PFSK-1 (cell line): ENCODE data around the gene FOXP2.

Experiments used
- FOXP2 ChIP-seq: optimal IDR thresholded peaks from 2 replicates; pipeline ENCODE3; 2011; ENCODE audit warnings: borderline replicate concordance, control low read depth, inconsistent platforms; ENCODE audit not compliant: insufficient read depth; ENCODE audit errors: extremely low read length, extremely low read depth
- POLR2AphosphoS5 ChIP-seq: IDR thresholded peaks from 2 replicates; pipeline ENCODE4 v1.6.1; 2012; ENCODE audit warnings: low read depth, mild to moderate bottlenecking, control low read depth, low read length, moderate library complexity
- SIN3A ChIP-seq: IDR thresholded peaks from 2 replicates; pipeline ENCODE4 v1.6.1; 2012; ENCODE audit warnings: mild to moderate bottlenecking, low read length, moderate library complexity, borderline replicate concordance; ENCODE audit not compliant: insufficient read depth
- TAF1 ChIP-seq: IDR thresholded peaks from 2 replicates; pipeline ENCODE4 v1.6.1; 2012; ENCODE audit warnings: low read length, control low read depth, borderline replicate concordance; ENCODE audit not compliant: insufficient read depth
- TF ChIP-seq, protein P1 (sequence below), 2 experiments: IDR thresholded peaks; 2 replicates each; pipeline versions ENCODE4 v1.6.1 to v1.8.0; 2011 to 2012; ENCODE audit warnings: low read depth in 2 of 2, low read length in 2 of 2, control low read depth in 1 of 2, inconsistent platforms in 1 of 2, mild to moderate bottlenecking in 1 of 2, moderate library complexity in 1 of 2; ENCODE audit not compliant: insufficient read depth in 1 of 2

The FOXP2 gene

DNA sequence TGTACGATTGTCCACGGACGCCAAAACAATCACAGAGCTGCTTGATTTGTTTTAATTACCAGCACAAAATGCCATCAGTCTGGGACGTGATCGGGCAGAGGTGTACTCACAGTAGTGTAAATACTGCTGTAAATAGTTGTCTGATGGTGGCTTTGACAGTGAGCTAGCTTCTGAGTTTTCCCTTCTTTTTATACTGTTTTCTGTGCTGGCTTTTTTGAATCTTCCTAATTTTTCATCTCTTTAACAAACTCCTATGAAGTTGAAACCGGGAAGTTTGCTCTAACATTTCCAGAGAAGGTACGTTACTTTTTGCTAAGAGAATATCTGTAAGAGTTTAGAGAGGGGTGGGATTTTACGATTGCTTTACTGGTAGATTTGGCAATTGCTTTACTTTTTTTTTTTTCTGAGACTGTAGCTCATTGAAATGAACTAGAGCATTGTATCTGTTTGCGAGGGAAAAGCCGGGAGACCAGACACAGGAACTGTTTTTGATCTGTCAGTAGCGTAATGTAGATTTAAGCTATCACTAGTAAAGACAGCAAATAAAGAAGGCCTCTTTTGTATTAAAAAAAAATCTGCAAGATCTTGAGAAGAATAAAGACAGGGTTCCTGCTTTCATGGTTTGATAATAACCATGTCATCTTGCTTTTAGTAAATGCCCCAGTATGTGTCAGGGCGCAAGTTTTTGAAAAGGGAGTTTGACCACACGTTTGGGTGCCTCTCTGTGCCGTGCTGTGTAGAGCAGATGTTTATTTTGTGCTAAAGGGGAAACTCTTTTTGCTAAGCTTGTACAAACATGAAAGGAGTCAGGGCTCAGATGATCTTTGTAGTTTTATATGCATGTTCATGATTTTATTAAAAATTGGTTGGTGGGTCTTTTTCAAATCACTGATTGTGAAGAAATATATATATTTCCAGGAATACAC is 712 bp downstream of the FOXP2 start:
- TF ChIP-seq SIN3A (0 out of 2 replicates have a peak, but pooled peaks have one; percentile 26), FOXP2 (no peak)

- peak; percentile 52; the same call in 1 of the 2 replicates for TF ChIP-seq SIN3A
- TF ChIP-seq FOXP2: no peak
Measured at GRCh38 chr7:114416129-114416990, 1.7 kb downstream of the FOXP2 start.

DNA sequence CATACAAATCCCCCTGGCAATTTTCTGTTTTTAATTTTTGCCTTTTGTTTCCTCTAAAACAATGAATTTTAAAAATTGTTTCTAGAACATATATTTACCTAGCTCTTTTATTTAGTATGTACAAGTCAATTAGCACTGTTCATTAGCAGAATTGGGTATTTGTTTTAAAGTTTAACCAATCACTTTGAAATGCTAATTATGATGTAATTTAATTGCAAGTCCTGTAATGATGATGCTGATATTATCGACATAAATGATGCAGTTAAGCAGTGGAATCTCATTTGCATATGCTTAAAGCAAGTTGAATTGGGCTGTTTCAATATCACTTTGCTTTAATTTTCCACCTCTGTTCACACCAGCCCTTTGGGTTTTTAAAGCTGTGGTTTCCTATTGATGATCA is 2.7 kb downstream of the FOXP2 start:
- TF ChIP-seq TAF1 (no peak), POLR2AphosphoS5 (no peak), FOXP2 (no peak), SIN3A (no peak)
- TF ChIP-seq, protein P1, sequence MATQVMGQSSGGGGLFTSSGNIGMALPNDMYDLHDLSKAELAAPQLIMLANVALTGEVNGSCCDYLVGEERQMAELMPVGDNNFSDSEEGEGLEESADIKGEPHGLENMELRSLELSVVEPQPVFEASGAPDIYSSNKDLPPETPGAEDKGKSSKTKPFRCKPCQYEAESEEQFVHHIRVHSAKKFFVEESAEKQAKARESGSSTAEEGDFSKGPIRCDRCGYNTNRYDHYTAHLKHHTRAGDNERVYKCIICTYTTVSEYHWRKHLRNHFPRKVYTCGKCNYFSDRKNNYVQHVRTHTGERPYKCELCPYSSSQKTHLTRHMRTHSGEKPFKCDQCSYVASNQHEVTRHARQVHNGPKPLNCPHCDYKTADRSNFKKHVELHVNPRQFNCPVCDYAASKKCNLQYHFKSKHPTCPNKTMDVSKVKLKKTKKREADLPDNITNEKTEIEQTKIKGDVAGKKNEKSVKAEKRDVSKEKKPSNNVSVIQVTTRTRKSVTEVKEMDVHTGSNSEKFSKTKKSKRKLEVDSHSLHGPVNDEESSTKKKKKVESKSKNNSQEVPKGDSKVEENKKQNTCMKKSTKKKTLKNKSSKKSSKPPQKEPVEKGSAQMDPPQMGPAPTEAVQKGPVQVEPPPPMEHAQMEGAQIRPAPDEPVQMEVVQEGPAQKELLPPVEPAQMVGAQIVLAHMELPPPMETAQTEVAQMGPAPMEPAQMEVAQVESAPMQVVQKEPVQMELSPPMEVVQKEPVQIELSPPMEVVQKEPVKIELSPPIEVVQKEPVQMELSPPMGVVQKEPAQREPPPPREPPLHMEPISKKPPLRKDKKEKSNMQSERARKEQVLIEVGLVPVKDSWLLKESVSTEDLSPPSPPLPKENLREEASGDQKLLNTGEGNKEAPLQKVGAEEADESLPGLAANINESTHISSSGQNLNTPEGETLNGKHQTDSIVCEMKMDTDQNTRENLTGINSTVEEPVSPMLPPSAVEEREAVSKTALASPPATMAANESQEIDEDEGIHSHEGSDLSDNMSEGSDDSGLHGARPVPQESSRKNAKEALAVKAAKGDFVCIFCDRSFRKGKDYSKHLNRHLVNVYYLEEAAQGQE (IDR thresholded peaks at IDR 0.05; ENCODE audit: insufficient read depth in 1 of 2, low read depth in 2 of 2, low read length in 2 of 2): no peak

DNA sequence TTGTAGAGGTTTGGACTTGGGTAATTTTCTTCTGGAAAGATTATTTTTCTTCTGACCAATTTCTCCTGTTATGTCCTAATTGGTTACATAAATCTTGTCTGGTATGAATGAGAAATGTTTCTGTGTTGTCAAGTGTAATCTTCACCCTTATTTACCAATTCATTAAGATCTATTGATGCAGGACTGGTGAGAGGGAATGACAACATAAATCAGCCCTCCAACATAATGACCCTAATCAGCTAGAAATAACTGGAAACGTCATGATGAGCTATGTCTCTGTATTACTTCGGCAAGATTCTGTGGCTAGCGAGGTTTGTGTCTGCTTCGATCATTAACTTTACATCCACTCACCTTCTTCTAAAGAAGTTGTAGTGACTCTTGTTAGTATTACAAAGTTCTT is 3.5 kb downstream of the FOXP2 start:
- 0 out of 2 replicates have a peak, but pooled peaks have one; percentile 27 for TF ChIP-seq SIN3A
- peak; percentile 26 for TF ChIP-seq FOXP2
- TF ChIP-seq, protein P1 (IDR thresholded peaks at IDR 0.05; ENCODE audit: insufficient read depth in 1 of 2, low read depth in 2 of 2, low read length in 2 of 2): no peak

GRCh38 chr7:114419441-114420272 is 5.0 kb downstream of the FOXP2 start:
- TF ChIP-seq TAF1 (no peak), FOXP2 (no peak), POLR2AphosphoS5 (no peak), SIN3A (no peak)
- TF ChIP-seq, protein P1 (IDR thresholded peaks at IDR 0.05; ENCODE audit: insufficient read depth in 1 of 2, low read depth in 2 of 2, low read length in 2 of 2): no peak
